ENCODE results near the gene KCNIP4. TPM values are rescaled to one million over a fixed set of nuclear protein-coding genes. Genes with fewer than 3 reads are reported as not detected.

Gene KCNIP4
- total RNA-seq, 1 donor from 2014 or later, result not detected

DNA sequence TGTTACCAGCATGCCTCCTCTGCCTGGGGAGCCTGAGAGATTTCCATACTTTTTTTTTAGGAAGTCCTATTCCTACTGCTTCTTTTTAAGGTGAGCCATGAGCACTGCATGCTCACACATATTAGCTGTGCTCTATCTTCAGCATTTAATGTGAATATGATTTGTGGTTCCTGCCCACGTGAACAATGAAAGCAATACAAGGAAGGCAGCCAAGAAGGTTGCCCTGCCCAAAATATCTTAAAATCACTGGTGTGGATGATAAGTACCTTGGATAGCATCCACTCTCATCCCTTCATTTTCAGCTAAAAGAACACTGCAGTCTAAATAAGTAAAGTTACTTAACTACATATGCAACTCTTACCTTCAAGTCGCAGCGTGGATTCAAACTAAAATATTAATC, 640.9 kb downstream of the KCNIP4 start:
- no peaks in the 10 kb centered on the region for H3K36me3 Mint-ChIP-seq (ENCODE audit: low read depth)
- peaks cover 7% of the 10 kb centered on the region for H3K4me1 Mint-ChIP-seq (ENCODE audit: low read depth)
- H3K27ac Mint-ChIP-seq (ENCODE audit: unreplicated experiment), result no peak overlapping the region
- no peaks in the 10 kb centered on the region for H3K9me3 Mint-ChIP-seq (ENCODE audit: low read depth)
- DNase-seq (ENCODE audit: low spot score), result no peak
- no peak overlapping the region for H3K4me3 Mint-ChIP-seq (ENCODE audit: unreplicated experiment)
- TF ChIP-seq, protein P1, sequence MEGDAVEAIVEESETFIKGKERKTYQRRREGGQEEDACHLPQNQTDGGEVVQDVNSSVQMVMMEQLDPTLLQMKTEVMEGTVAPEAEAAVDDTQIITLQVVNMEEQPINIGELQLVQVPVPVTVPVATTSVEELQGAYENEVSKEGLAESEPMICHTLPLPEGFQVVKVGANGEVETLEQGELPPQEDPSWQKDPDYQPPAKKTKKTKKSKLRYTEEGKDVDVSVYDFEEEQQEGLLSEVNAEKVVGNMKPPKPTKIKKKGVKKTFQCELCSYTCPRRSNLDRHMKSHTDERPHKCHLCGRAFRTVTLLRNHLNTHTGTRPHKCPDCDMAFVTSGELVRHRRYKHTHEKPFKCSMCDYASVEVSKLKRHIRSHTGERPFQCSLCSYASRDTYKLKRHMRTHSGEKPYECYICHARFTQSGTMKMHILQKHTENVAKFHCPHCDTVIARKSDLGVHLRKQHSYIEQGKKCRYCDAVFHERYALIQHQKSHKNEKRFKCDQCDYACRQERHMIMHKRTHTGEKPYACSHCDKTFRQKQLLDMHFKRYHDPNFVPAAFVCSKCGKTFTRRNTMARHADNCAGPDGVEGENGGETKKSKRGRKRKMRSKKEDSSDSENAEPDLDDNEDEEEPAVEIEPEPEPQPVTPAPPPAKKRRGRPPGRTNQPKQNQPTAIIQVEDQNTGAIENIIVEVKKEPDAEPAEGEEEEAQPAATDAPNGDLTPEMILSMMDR (IDR thresholded peaks at IDR 0.05), result no peak
- H3K27me3 Mint-ChIP-seq (ENCODE audit: low read depth), result peaks cover 28% of the 10 kb centered on the region

DNA sequence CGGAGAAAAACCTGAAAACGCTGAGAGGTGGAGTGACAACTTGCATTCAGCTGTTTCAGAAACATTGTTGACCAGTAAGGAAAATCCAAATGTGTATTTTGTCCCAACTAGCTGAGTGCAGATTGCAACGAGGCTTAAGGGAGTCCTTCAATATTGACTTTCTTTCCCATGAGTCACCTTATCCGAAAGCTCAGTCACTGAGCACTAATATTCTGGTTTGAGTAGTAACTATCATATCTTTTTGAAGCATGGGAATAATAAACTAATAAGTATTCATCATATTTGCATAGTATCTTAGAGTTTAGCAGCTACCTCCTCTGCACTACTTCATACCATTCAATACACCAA, 644.1 kb downstream of the KCNIP4 start:
- Mint-ChIP-seq H3K9me3 (ENCODE audit: low read depth) (no peaks in the 10 kb centered on the region), H3K36me3 (ENCODE audit: low read depth) (no peaks in the 10 kb centered on the region), H3K4me3 (ENCODE audit: unreplicated experiment) (peak overlapping the region; percentile 52), H3K27ac (ENCODE audit: unreplicated experiment) (no peak overlapping the region), H3K4me1 (ENCODE audit: low read depth) (peaks cover 7% of the 10 kb centered on the region), H3K27me3 (ENCODE audit: low read depth) (peaks cover 37% of the 10 kb centered on the region)
- no peak for DNase-seq (ENCODE audit: low spot score)
- TF ChIP-seq, protein P1 (IDR thresholded peaks at IDR 0.05), result no peak

DNA sequence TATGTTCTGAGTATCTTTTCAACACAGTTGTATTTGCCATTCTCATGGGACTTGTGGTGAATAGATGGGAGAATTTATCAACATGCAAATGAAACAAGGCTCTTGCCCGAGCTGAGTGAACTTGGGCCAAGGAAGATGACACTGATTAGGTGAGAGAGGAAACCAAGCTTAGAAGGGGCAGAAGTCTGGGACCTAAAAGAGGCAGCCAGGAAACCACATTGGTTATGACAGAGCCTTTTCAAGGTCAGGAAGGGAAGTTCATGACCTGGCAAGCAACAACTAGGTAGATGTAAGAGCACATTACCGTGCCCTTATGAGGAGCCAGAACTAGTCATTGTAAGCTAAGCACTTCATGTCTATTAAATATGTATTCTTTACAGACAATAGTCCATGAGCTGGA, 658.0 kb downstream of the KCNIP4 start:
- no peaks in the 10 kb centered on the region for H3K36me3 Mint-ChIP-seq (ENCODE audit: low read depth)
- no peak overlapping the region for H3K27ac Mint-ChIP-seq (ENCODE audit: unreplicated experiment)
- TF ChIP-seq, protein P1 (IDR thresholded peaks at IDR 0.05), result no peak
- no peaks in the 10 kb centered on the region for H3K27me3 Mint-ChIP-seq (ENCODE audit: low read depth)
- no peak overlapping the region for H3K4me3 Mint-ChIP-seq (ENCODE audit: unreplicated experiment)
- no peak for DNase-seq (ENCODE audit: low spot score)
- peaks cover 8% of the 10 kb centered on the region for H3K9me3 Mint-ChIP-seq (ENCODE audit: low read depth)
- H3K4me1 Mint-ChIP-seq (ENCODE audit: low read depth), result no peaks in the 10 kb centered on the region

DNA sequence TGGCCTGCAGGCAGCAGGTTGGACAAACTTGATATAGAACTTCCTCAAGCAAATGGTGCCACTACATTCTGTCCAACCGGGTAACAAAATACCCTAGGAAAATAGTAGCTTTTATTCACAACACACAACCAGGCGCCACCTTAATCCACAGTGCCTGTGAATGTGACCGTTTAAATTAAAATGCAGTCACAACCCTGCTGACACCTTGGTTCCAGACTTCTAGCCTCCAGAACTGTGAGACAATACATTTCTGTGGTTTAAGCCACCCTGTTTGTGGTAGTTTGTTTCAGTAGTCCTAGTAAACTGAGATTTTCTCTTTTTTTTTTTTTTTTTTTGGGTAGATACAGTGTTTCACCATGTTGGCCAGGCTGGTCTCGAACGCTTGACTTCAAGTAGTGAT, 672.5 kb downstream of the KCNIP4 start:
- H3K4me3 Mint-ChIP-seq (ENCODE audit: unreplicated experiment), result no peak overlapping the region
- H3K36me3 Mint-ChIP-seq (ENCODE audit: low read depth), result no peaks in the 10 kb centered on the region
- no peaks in the 10 kb centered on the region for H3K27me3 Mint-ChIP-seq (ENCODE audit: low read depth)

DNA sequence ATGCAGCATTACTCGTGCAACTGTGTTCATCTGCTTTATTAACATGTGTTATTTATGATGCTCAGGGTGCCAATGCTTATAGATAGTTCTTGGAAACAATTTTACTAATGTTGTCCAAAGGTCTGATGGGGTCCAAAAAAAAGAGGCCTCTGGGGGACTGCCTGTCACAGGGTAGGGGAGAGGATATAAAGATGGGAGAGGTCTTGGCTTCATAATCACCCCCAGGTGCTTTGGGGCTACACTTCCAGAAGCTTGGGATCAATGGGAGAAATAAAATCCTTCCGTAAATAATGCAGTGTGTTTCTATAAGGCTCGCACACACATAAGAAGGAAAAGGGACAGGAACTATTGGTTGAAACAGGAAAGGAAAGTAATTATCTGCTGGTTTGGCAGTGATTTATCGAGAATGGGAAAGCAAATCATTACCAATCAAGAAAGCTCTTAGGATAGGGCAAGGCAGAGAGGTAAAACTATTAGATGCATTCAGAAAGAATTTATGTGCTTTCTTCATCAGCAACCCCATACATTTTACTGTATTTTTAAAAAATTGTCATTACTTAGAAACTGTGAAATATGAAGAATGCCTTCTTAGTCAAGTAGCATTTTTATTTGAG, 677.0 kb downstream of the KCNIP4 start:
- no peak for DNase-seq (ENCODE audit: low spot score)
- H3K4me3 Mint-ChIP-seq (ENCODE audit: unreplicated experiment), result no peak overlapping the region
- H3K36me3 Mint-ChIP-seq (ENCODE audit: low read depth), result no peaks in the 10 kb centered on the region
- no peaks in the 10 kb centered on the region for H3K27me3 Mint-ChIP-seq (ENCODE audit: low read depth)
- peaks cover 2% of the 10 kb centered on the region for H3K9me3 Mint-ChIP-seq (ENCODE audit: low read depth)
- no peak overlapping the region for H3K27ac Mint-ChIP-seq (ENCODE audit: unreplicated experiment)
- H3K4me1 Mint-ChIP-seq (ENCODE audit: low read depth), result no peaks in the 10 kb centered on the region
- TF ChIP-seq, protein P1 (IDR thresholded peaks at IDR 0.05), result no peak

More for the DNA sequence above, 672.5 kb downstream of the KCNIP4 start:
- DNase-seq (ENCODE audit: low spot score), result no peak
- peaks cover 16% of the 10 kb centered on the region for H3K9me3 Mint-ChIP-seq (ENCODE audit: low read depth)
- H3K27ac Mint-ChIP-seq (ENCODE audit: unreplicated experiment), result no peak overlapping the region
- H3K4me1 Mint-ChIP-seq (ENCODE audit: low read depth), result no peaks in the 10 kb centered on the region
- TF ChIP-seq, protein P1 (IDR thresholded peaks at IDR 0.05), result no peak
